B cell (primary cell): ENCODE measurements around the gene EVC. TPM values are rescaled to one million over a fixed set of nuclear protein-coding genes. Genes with fewer than 3 reads are reported as not detected.

Source experiments
- ATAC-seq: fragments of 200-7000 bp; cut with Tn5 transposase; one replicate; pipeline ENCODE4 v1.10.0; 2021; ENCODE audit warnings: low read depth, mild to moderate bottlenecking, moderate number of reproducible peaks, moderate library complexity
- CTCF ChIA-PET: fragments of 350-600 bp; sonication (Branson Sonifier 250); formaldehyde crosslinking; loops from one replicate; lab custom pipeline; 2021; ENCODE audit warnings: antibody characterized with exemption, inconsistent platforms; lab: Charles Lee
- POLR2A ChIA-PET: fragments of 350-600 bp; sonication (Branson Sonifier 250); formaldehyde crosslinking; loops from one replicate; lab custom pipeline; 2021; ENCODE audit warnings: antibody characterized with exemption; lab: Charles Lee
- DNase-seq: peaks from one replicate; pipeline ENCODE4 v3.0.0; 2013
- H2AFZ ChIP-seq: 2 replicates; pipeline ENCODE4 v1.6.1; 2012; ENCODE audit warnings: mild to moderate bottlenecking, low read depth, low read length; ENCODE audit not compliant: insufficient read depth, poor library complexity, severe bottlenecking
- H3K27ac ChIP-seq, 2 donors: 1 replicate in 1 of 2; 2 replicates in 1 of 2; pipeline ENCODE4 v1.5.1; 2012 to 2013; ENCODE audit warnings: low read length in 2 of 2, mild to moderate bottlenecking in 2 of 2, moderate library complexity in 1 of 2
- H3K27me3 ChIP-seq, 4 experiments: fragments of 200-600 bp in 1 of 4; sonication (generic) in 1 of 4; replicated peaks in 1 of 4; 1 replicate in 2 of 4; 2 replicates in 2 of 4; pipeline versions ENCODE4 v1.6.1 to v1.7.0; 2013 to 2016; ENCODE audit warnings: low read length in 3 of 4, mild to moderate bottlenecking in 2 of 4, mixed read lengths in 1 of 4, moderate library complexity in 1 of 4; ENCODE audit not compliant: insufficient read depth in 4 of 4, control insufficient read depth in 3 of 4; ENCODE audit errors: control extremely low read depth in 1 of 4
- H3K36me3 ChIP-seq, 2 experiments: replicated peaks in 1 of 2; 1 replicate in 1 of 2; 2 replicates in 1 of 2; pipeline versions ENCODE4 v1.6.1 to v1.7.1; 2013; ENCODE audit warnings: low read length in 1 of 2; ENCODE audit not compliant: insufficient read depth in 2 of 2, control insufficient read depth in 1 of 2; ENCODE audit errors: control extremely low read depth in 1 of 2, extremely low read depth in 1 of 2
- H3K4me1 ChIP-seq, 2 donors: fragments of 200-600 bp in 1 of 2; sonication (generic) in 1 of 2; 1 replicate in 1 of 2; 2 replicates in 1 of 2; pipeline versions ENCODE4 v1.5.1 to v1.6.1; 2013 to 2017; ENCODE audit warnings: low read length in 2 of 2; ENCODE audit not compliant: control insufficient read depth in 2 of 2, insufficient read depth in 2 of 2
- H3K4me2 ChIP-seq: replicated peaks from 2 replicates; pipeline ENCODE3; 2012; ENCODE audit warnings: mild to moderate bottlenecking, low read depth, low read length; ENCODE audit not compliant: poor library complexity, severe bottlenecking
- H3K4me3 ChIP-seq, 5 experiments: fragments of 200-600 bp in 1 of 5; sonication (generic) in 1 of 5; 1 replicate in 3 of 5; 2 replicates in 2 of 5; pipeline versions ENCODE4 v1.5.1 to v1.7.0; 2011 to 2016; ENCODE audit warnings: low read length in 4 of 5, mild to moderate bottlenecking in 4 of 5, low read depth in 2 of 5, control low read depth in 1 of 5, moderate library complexity in 1 of 5; ENCODE audit not compliant: insufficient read depth in 1 of 5; ENCODE audit errors: control extremely low read depth in 1 of 5, extremely low read depth in 1 of 5
- H3K79me2 ChIP-seq: fragments of 200-600 bp; sonication (generic); one replicate; pipeline ENCODE4 v1.6.0; 2016; ENCODE audit warnings: low read length; ENCODE audit not compliant: control insufficient read depth, insufficient read depth
- H3K9ac ChIP-seq: fragments of 200-600 bp; sonication (generic); 2 replicates; pipeline ENCODE4 v1.6.1; 2017; ENCODE audit warnings: mild to moderate bottlenecking, low read length, moderate library complexity
- H3K9me3 ChIP-seq, 3 donors: one replicate each; pipeline versions ENCODE4 v1.6.1 to v1.7.1; 2013; ENCODE audit warnings: low read length in 2 of 3; ENCODE audit not compliant: control insufficient read depth in 2 of 3, insufficient read depth in 1 of 3; ENCODE audit errors: control extremely low read depth in 1 of 3
- H4K20me1 ChIP-seq: 2 replicates; pipeline ENCODE4 v1.6.0; 2012; ENCODE audit warnings: mild to moderate bottlenecking, low read length; ENCODE audit not compliant: insufficient read depth, control insufficient read depth, poor library complexity, severe bottlenecking
- H3K27ac Mint-ChIP-seq: one replicate; pipeline ENCODE4 v1.8.0; 2021; ENCODE audit warnings: mixed read lengths
- H3K27me3 Mint-ChIP-seq: one replicate; pipeline ENCODE4 v1.8.0; 2021; ENCODE audit warnings: mixed read lengths
- H3K4me1 Mint-ChIP-seq: one replicate; pipeline ENCODE4 v1.8.0; 2021; ENCODE audit warnings: mixed read lengths
- H3K4me3 Mint-ChIP-seq: one replicate; pipeline ENCODE4 v1.8.0; 2021; ENCODE audit warnings: mixed read lengths
- H3K9me3 Mint-ChIP-seq: one replicate; pipeline ENCODE4 v1.8.0; 2022; ENCODE audit warnings: mixed read lengths; ENCODE audit not compliant: insufficient read depth
- CTCF ChIP-seq: fragments of 200-600 bp; IDR thresholded peaks from one replicate; pipeline ENCODE4 v1.8.0; 2022; ENCODE audit warnings: antibody characterized with exemption, mild to moderate bottlenecking
- EZH2 ChIP-seq: IDR thresholded peaks from 2 replicates; pipeline ENCODE4 v1.6.1; 2012; ENCODE audit warnings: borderline replicate concordance, low read depth, mild to moderate bottlenecking, moderate library complexity, low read length; ENCODE audit not compliant: insufficient read depth, poor library complexity, severe bottlenecking
- WGBS: methylation state at CpG from one replicate; pipeline ENCODE4 v1.1.5; 2013; ENCODE audit warnings: missing lambda C conversion rate; ENCODE audit not compliant: insufficient coverage; 5-methylcytosine and 5-hydroxymethylcytosine counted together
- intact Hi-C: fragments of 100-400 bp; cut with micrococcal nuclease; formaldehyde crosslinking; loops from one replicate; pipeline ENCODE4 v1.10.0; 2022
- polyA plus RNA-seq: library from polyadenylated mRNA; depleted of rRNA; stranded (reverse); fragments of >200 nt; gene quantifications from 2 replicates; pipeline ENCODE4 v1.2.3, GENCODE V29; 2012
- total RNA-seq, 2 donors: library from RNA; stranded (reverse); fragments of 120-200 nt in 1 of 2; gene quantifications; 1 replicate in 1 of 2; 2 replicates in 1 of 2; pipeline versions ENCODE4 v1.2.3 to v1.2.4, GENCODE V29; 2013 to 2022

The EVC gene
- total and polyA plus RNA-seq, 2 donors (not counting 1 experiment from before 2014, with no cell fraction given): 1.5 TPM; not detected in 1

GRCh38 chr4:5773271-5773555 is 62.2 kb downstream of the EVC start:
- Histone ChIP-seq H3K4me3 (no peak overlapping the region), H3K27me3 (no peaks in the 10 kb centered on the region), H3K36me3 (no peaks in the 10 kb centered on the region), H3K4me1 (no peaks in the 10 kb centered on the region), H4K20me1 (no peaks in the 10 kb centered on the region), H3K9ac (no peak overlapping the region), H3K4me2 (no peak overlapping the region), H3K27ac (no peak overlapping the region), H3K9me3 (peaks cover 0 to 23% (median 1%) of the 10 kb centered on the region in 3 donors), H3K79me2 (no peaks in the 10 kb centered on the region), H2AFZ (no peak overlapping the region)
- TF ChIP-seq EZH2 (no peak), CTCF (no peak)
- WGBS: no CpG with 5 or more reads among the region's 2 CpGs
- Mint-ChIP-seq H3K9me3 (peaks cover 4% of the 10 kb centered on the region), H3K4me1 (no peaks in the 10 kb centered on the region), H3K27me3 (peaks cover 3% of the 10 kb centered on the region), H3K4me3 (no peak overlapping the region), H3K27ac (no peak overlapping the region)
- intact Hi-C loops: no loop called here
- DNase-seq (no peak), ATAC-seq (no peak)
- ChIA-PET POLR2A (no interaction called here), CTCF (no interaction called here)

- peaks cover 3% of the 10 kb centered on the region for H3K27me3 Mint-ChIP-seq
- intact Hi-C loops: no loop called here
- Histone ChIP-seq H3K9me3 (peaks cover 0 to 15% (median 1%) of the 10 kb centered on the region in 3 donors), H3K4me2 (no peak overlapping the region), H3K9ac (no peak overlapping the region), H3K4me1 (no peaks in the 10 kb centered on the region), H3K4me3 (no peak overlapping the region), H3K27ac (no peak overlapping the region), H3K79me2 (no peaks in the 10 kb centered on the region), H3K27me3 (no peaks in the 10 kb centered on the region), H3K36me3 (no peaks in the 10 kb centered on the region), H4K20me1 (no peaks in the 10 kb centered on the region), H2AFZ (no peak overlapping the region)
- H3K27ac Mint-ChIP-seq: no peak overlapping the region
- no peak for ATAC-seq
- ChIA-PET CTCF (no interaction called here), POLR2A (interaction anchor here (0.8 kb wide), 1 partner anchor 376 kb away, joined by 4 read pairs; no protein-coding TSS in a partner anchor)
- TF ChIP-seq EZH2: no peak
- no peak for TF ChIP-seq CTCF
- 63% methylated on average over 2 of the region's 2 CpGs for WGBS
- no peaks in the 10 kb centered on the region for H3K4me1 Mint-ChIP-seq
- no peak overlapping the region for H3K4me3 Mint-ChIP-seq
- no peak for DNase-seq
- H3K9me3 Mint-ChIP-seq: peaks cover 4% of the 10 kb centered on the region
Measured at GRCh38 chr4:5774416-5775036, 63.5 kb downstream of the EVC start.
